Endothelial cell of umbilical vein (primary cell): ENCODE measurements around the gene PAXX. TPM values are rescaled to one million over a fixed set of nuclear protein-coding genes. Genes with fewer than 3 reads are reported as not detected.

Source experiments
- BruUV-seq: library from RNA; stranded (reverse); fragments of 400-500 nt; replicated peaks from 2 replicates; lab custom pipeline; 2021; lab: Mats Ljungman, UMichigan
- CTCF ChIA-PET: fragments of 300-600, 350-600 bp; sonication (Branson Sonifier 250); formaldehyde crosslinking; loops from one replicate; lab custom pipeline; 2021; ENCODE audit warnings: antibody characterized with exemption, inconsistent platforms; lab: Charles Lee
- POLR2A ChIA-PET: fragments of 300-600, 350-600 bp; sonication (Branson Sonifier 250); formaldehyde crosslinking; loops from one replicate; lab custom pipeline; 2021; ENCODE audit warnings: antibody characterized with exemption, inconsistent platforms; lab: Charles Lee
- DNase-seq: peaks from one replicate; pipeline ENCODE4 v3.0.0-alpha.2; 2011; ENCODE audit warnings: low read depth, low spot score
- FAIRE-seq: peaks from 2 replicates; lab custom pipeline; 2011; peaks lifted over from hg19 to GRCh38; lab: Jason Lieb, UNC
- H2AFZ ChIP-seq: 2 replicates; pipeline ENCODE4 v1.6.0; 2012; ENCODE audit warnings: low read depth, low read length, control low read depth, inconsistent platforms
- H3K27ac ChIP-seq: 2 replicates; pipeline ENCODE4 v1.5.1; 2011; ENCODE audit warnings: low read depth, mild to moderate bottlenecking, control low read depth, low read length, moderate library complexity; ENCODE audit not compliant: insufficient read depth
- H3K27me3 ChIP-seq, 2 experiments: 2 replicates each; pipeline versions ENCODE4 v1.6.0 to v1.6.1; 2011; ENCODE audit warnings: low read length in 2 of 2, mixed read lengths in 1 of 2; ENCODE audit not compliant: control insufficient read depth in 2 of 2, insufficient read depth in 2 of 2
- H3K36me3 ChIP-seq, 2 experiments: 2 replicates in 1 of 2; 3 replicates in 1 of 2; pipeline ENCODE4 v1.5.1; 2011; ENCODE audit warnings: low read length in 2 of 2, mild to moderate bottlenecking in 1 of 2, moderate library complexity in 1 of 2; ENCODE audit not compliant: control insufficient read depth in 2 of 2, insufficient read depth in 2 of 2; ENCODE audit errors: extremely low read depth in 1 of 2
- H3K4me1 ChIP-seq: 3 replicates; pipeline ENCODE4 v1.5.1; 2011; ENCODE audit warnings: mild to moderate bottlenecking, low read length; ENCODE audit not compliant: control insufficient read depth, insufficient read depth; ENCODE audit errors: extremely low read depth
- H3K4me2 ChIP-seq: 2 replicates; pipeline ENCODE4 v1.6.1; 2011; ENCODE audit warnings: low read length, control low read depth, mixed read lengths; ENCODE audit not compliant: insufficient read depth
- H3K4me3 ChIP-seq, 3 experiments: fragments of 200-600 bp in 1 of 3; sonication (generic), shearing (Covaris generic) in 1 of 3; replicated peaks in 1 of 3; 2 replicates each; pipeline ENCODE4 v1.5.1; 2011 to 2016; ENCODE audit warnings: control low read depth in 3 of 3, low read length in 3 of 3, mild to moderate bottlenecking in 2 of 3, inconsistent platforms in 1 of 3, low read depth in 1 of 3, moderate library complexity in 1 of 3; ENCODE audit not compliant: insufficient read depth in 1 of 3
- H3K79me2 ChIP-seq: 2 replicates; pipeline ENCODE4 v1.6.0; 2012; ENCODE audit warnings: low read length, inconsistent platforms; ENCODE audit not compliant: control insufficient read depth, insufficient read depth
- H3K9ac ChIP-seq: replicated peaks from 2 replicates; pipeline ENCODE3; 2011; ENCODE audit warnings: low read length, control low read depth; ENCODE audit not compliant: insufficient read depth; ENCODE audit errors: extremely low read depth
- H3K9me1 ChIP-seq: replicated peaks from 3 replicates; pipeline ENCODE4 v1.6.0; 2011; ENCODE audit warnings: mild to moderate bottlenecking, low read length; ENCODE audit not compliant: control insufficient read depth, insufficient read depth; ENCODE audit errors: extremely low read depth
- H3K9me3 ChIP-seq: replicated peaks from 2 replicates; pipeline ENCODE4 v1.5.1; 2012; ENCODE audit warnings: low read length, inconsistent platforms; ENCODE audit not compliant: control insufficient read depth, insufficient read depth
- H4K20me1 ChIP-seq: replicated peaks from 2 replicates; pipeline ENCODE3; 2011; ENCODE audit warnings: mild to moderate bottlenecking, low read length; ENCODE audit not compliant: control insufficient read depth, insufficient read depth; ENCODE audit errors: extremely low read depth
- CTCF ChIP-seq, 2 donors: IDR thresholded peaks; 1 replicate in 1 of 2; 2 replicates in 1 of 2; pipeline ENCODE4 v1.5.1; 2011; ENCODE audit warnings: low read length in 2 of 2, mild to moderate bottlenecking in 2 of 2, moderate library complexity in 2 of 2, control low read depth in 1 of 2, inconsistent platforms in 1 of 2, low read depth in 1 of 2; ENCODE audit not compliant: insufficient read depth in 1 of 2; ENCODE audit errors: extremely low read depth in 1 of 2
- EZH2 ChIP-seq: IDR thresholded peaks from 2 replicates; pipeline ENCODE4 v1.6.1; 2012; ENCODE audit warnings: borderline replicate concordance, low read depth, mild to moderate bottlenecking, moderate library complexity, low read length, inconsistent platforms; ENCODE audit not compliant: severe bottlenecking
- FOS ChIP-seq: IDR thresholded peaks from 2 replicates; pipeline ENCODE4 v1.6.1; 2011; ENCODE audit warnings: mild to moderate bottlenecking, low read length, moderate library complexity, borderline replicate concordance; ENCODE audit not compliant: insufficient read depth
- GATA2 ChIP-seq: IDR thresholded peaks from 2 replicates; pipeline ENCODE4 v1.7.0; 2011; ENCODE audit warnings: low read depth, mild to moderate bottlenecking, moderate library complexity, mixed read lengths, low read length; ENCODE audit not compliant: insufficient read length, insufficient read depth
- MYC ChIP-seq: IDR thresholded peaks from one replicate; pipeline ENCODE4 v1.6.1; 2011; ENCODE audit warnings: mild to moderate bottlenecking, low read depth, low read length
- POLR2AphosphoS5 ChIP-seq: IDR thresholded peaks from 2 replicates; pipeline ENCODE4 v1.6.1; 2012; ENCODE audit warnings: low read depth, mild to moderate bottlenecking, control low read depth, low read length, moderate library complexity; ENCODE audit not compliant: insufficient read depth
- dilution Hi-C: fragments of 300-500 bp; cut with MboI; formaldehyde crosslinking; loops from one replicate; pipeline ENCODE4 v1.15.0; 2019; ENCODE audit warnings: low sequenced_read_pairs; ENCODE audit not compliant: extremely low pct_ligation_motif_present
- intact Hi-C: fragments of 100-400 bp; cut with micrococcal nuclease; formaldehyde crosslinking; loops from one replicate; pipeline ENCODE4 v1.10.0; 2022
- polyA plus RNA-seq, 4 experiments: library from polyadenylated mRNA; depleted of rRNA in 3 of 4; stranded (reverse) in 3 of 4; unstranded in 1 of 4; fragments of >200 nt; gene quantifications; 2 replicates each; pipeline versions ENCODE4 v1.2.1 to v1.2.3, GENCODE V29; 2011 to 2012; ENCODE audit warnings: missing spikeins in 1 of 4
- total RNA-seq: library from RNA; stranded (reverse); gene quantifications from 2 replicates; pipeline ENCODE4 v1.2.3, GENCODE V29; 2021

Gene PAXX
- total and polyA plus RNA-seq, 2 donors (not counting 3 experiments of a cell fraction or from before 2014, with no cell fraction given) = 34.0 to 35.0 TPM

- ChIA-PET CTCF (interaction anchor here (1.5 to 4.5 kb wide), 4 partner anchors 9 to 249 kb away, joined by 3 to 28 read pairs (median 10); no protein-coding TSS in a partner anchor), POLR2A (no interaction called here)
- peaks cover 12% of the 10 kb centered on the region for H3K4me1 ChIP-seq
- no peak overlapping the region for H3K27ac ChIP-seq
- H2AFZ ChIP-seq = no peak overlapping the region
- dilution Hi-C loops (no loop called here), intact Hi-C loops (no loop called here)
- H3K79me2 ChIP-seq = no peaks in the 10 kb centered on the region
- no peak for FAIRE-seq
- TF ChIP-seq POLR2AphosphoS5 (no peak), MYC (no peak), GATA2 (no peak), CTCF (IDR thresholded peaks at IDR 0.05; ENCODE audit: extremely low read depth in 1 of 2, insufficient read depth in 1 of 2, low read depth in 1 of 2, low read length in 2 of 2) (no peak), FOS (no peak), EZH2 (no peak)
- H4K20me1 ChIP-seq = no peaks in the 10 kb centered on the region
- H3K27me3 ChIP-seq = no peaks in the 10 kb centered on the region
- H3K4me3 ChIP-seq = no peak overlapping the region
- H3K9ac ChIP-seq = no peak overlapping the region
- no peak for DNase-seq
- no peaks in the 10 kb centered on the region for H3K9me3 ChIP-seq
- H3K36me3 ChIP-seq = no peaks in the 10 kb centered on the region
- no peak overlapping the region for H3K4me2 ChIP-seq
- BruUV-seq = no TSS peak
- H3K9me1 ChIP-seq = no peaks in the 10 kb centered on the region
Observed at GRCh38 chr9:137026384-137026783, 34.2 kb downstream of the PAXX start.
